ENCODE measurements around the gene MAP3K14. TPM values are rescaled to one million over a fixed set of nuclear protein-coding genes. Genes with fewer than 3 reads are reported as not detected.

Gene MAP3K14
- total RNA-seq, 1 experiment from 2014 or later = 1.6 TPM

- peaks cover 27% of the 10 kb centered on the region for H3K27me3 ChIP-seq (ENCODE audit: control insufficient read depth, insufficient read depth, low read length)
- no peaks in the 10 kb centered on the region for H3K36me3 ChIP-seq (replicated peaks; ENCODE audit: control insufficient read depth, insufficient read depth, low read length)
- no peak for DNase-seq
- peak overlapping the region; percentile 12 for H3K4me3 ChIP-seq (ENCODE audit: insufficient read depth, low read depth, low read length)
These were observed 74.8 kb downstream of the MAP3K14 start for GRCh38 chr17:45242029-45242414.

- H3K27me3 ChIP-seq (ENCODE audit: control insufficient read depth, insufficient read depth, low read length) = peaks cover 27% of the 10 kb centered on the region
- no peaks in the 10 kb centered on the region for H3K36me3 ChIP-seq (replicated peaks; ENCODE audit: control insufficient read depth, insufficient read depth, low read length)
- H3K4me3 ChIP-seq (ENCODE audit: insufficient read depth, low read depth, low read length) = peak overlapping the region; percentile 55
- peak; percentile 97 for DNase-seq
These were observed 75.3 kb downstream of the MAP3K14 start for GRCh38 chr17:45241328-45242028.

GRCh38 chr17:45240905-45241327 is 75.9 kb downstream of the MAP3K14 start:
- peak overlapping the region; percentile 55 for H3K4me3 ChIP-seq (ENCODE audit: insufficient read depth, low read depth, low read length)
- no peaks in the 10 kb centered on the region for H3K36me3 ChIP-seq (replicated peaks; ENCODE audit: control insufficient read depth, insufficient read depth, low read length)
- H3K27me3 ChIP-seq (ENCODE audit: control insufficient read depth, insufficient read depth, low read length) = peaks cover 27% of the 10 kb centered on the region
- DNase-seq = peak; percentile 82

- Histone ChIP-seq H3K27me3 (ENCODE audit: control insufficient read depth, insufficient read depth, low read length) (peaks cover 27% of the 10 kb centered on the region), H3K36me3 (replicated peaks; ENCODE audit: control insufficient read depth, insufficient read depth, low read length) (no peaks in the 10 kb centered on the region), H3K4me3 (ENCODE audit: insufficient read depth, low read depth, low read length) (no peak overlapping the region)
- DNase-seq = no peak
These were observed 78.6 kb downstream of the MAP3K14 start for GRCh38 chr17:45238155-45238774.

GRCh38 chr17:45237686-45238085 is 79.1 kb downstream of the MAP3K14 start:
- Histone ChIP-seq H3K36me3 (replicated peaks; ENCODE audit: control insufficient read depth, insufficient read depth, low read length) (no peaks in the 10 kb centered on the region), H3K27me3 (ENCODE audit: control insufficient read depth, insufficient read depth, low read length) (peaks cover 27% of the 10 kb centered on the region), H3K4me3 (ENCODE audit: insufficient read depth, low read depth, low read length) (no peak overlapping the region)
- DNase-seq = no peak

GRCh38 chr17:45236282-45236606 is 80.6 kb downstream of the MAP3K14 start:
- Histone ChIP-seq H3K4me3 (ENCODE audit: insufficient read depth, low read depth, low read length) (no peak overlapping the region), H3K36me3 (replicated peaks; ENCODE audit: control insufficient read depth, insufficient read depth, low read length) (no peaks in the 10 kb centered on the region), H3K27me3 (ENCODE audit: control insufficient read depth, insufficient read depth, low read length) (peaks cover 18% of the 10 kb centered on the region)
- DNase-seq = no peak

- peaks cover 12% of the 10 kb centered on the region for H3K27me3 ChIP-seq (ENCODE audit: control insufficient read depth, insufficient read depth, low read length)
- H3K4me3 ChIP-seq (ENCODE audit: insufficient read depth, low read depth, low read length) = no peak overlapping the region
- DNase-seq = peak; percentile 93
- no peaks in the 10 kb centered on the region for H3K36me3 ChIP-seq (replicated peaks; ENCODE audit: control insufficient read depth, insufficient read depth, low read length)
These were observed 81.2 kb downstream of the MAP3K14 start for GRCh38 chr17:45235416-45236281.

GRCh38 chr17:45234641-45235415 is 82.0 kb downstream of the MAP3K14 start:
- no peak overlapping the region for H3K4me3 ChIP-seq (ENCODE audit: insufficient read depth, low read depth, low read length)
- peak; percentile 94 for DNase-seq
- no peaks in the 10 kb centered on the region for H3K36me3 ChIP-seq (replicated peaks; ENCODE audit: control insufficient read depth, insufficient read depth, low read length)
- peaks cover 5% of the 10 kb centered on the region; the same call in 1 of the 2 replicates for H3K27me3 ChIP-seq (ENCODE audit: control insufficient read depth, insufficient read depth, low read length)

- no peak overlapping the region for H3K4me3 ChIP-seq (ENCODE audit: insufficient read depth, low read depth, low read length)
- no peaks in the 10 kb centered on the region for H3K36me3 ChIP-seq (replicated peaks; ENCODE audit: control insufficient read depth, insufficient read depth, low read length)
- H3K27me3 ChIP-seq (ENCODE audit: control insufficient read depth, insufficient read depth, low read length) = peaks cover 1% of the 10 kb centered on the region
- DNase-seq = no peak
These were observed 83.3 kb downstream of the MAP3K14 start for GRCh38 chr17:45233423-45233924.

GRCh38 chr17:45232514-45233422 is 84.1 kb downstream of the MAP3K14 start:
- no peaks in the 10 kb centered on the region for H3K36me3 ChIP-seq (replicated peaks; ENCODE audit: control insufficient read depth, insufficient read depth, low read length)
- H3K4me3 ChIP-seq (ENCODE audit: insufficient read depth, low read depth, low read length) = no peak overlapping the region
- DNase-seq = no peak
- no peaks in the 10 kb centered on the region; the same call in none of the 2 replicates for H3K27me3 ChIP-seq (ENCODE audit: control insufficient read depth, insufficient read depth, low read length)

GRCh38 chr17:45231481-45232116 is 85.2 kb downstream of the MAP3K14 start:
- Histone ChIP-seq H3K4me3 (ENCODE audit: insufficient read depth, low read depth, low read length) (no peak overlapping the region), H3K36me3 (replicated peaks; ENCODE audit: control insufficient read depth, insufficient read depth, low read length) (no peaks in the 10 kb centered on the region), H3K27me3 (ENCODE audit: control insufficient read depth, insufficient read depth, low read length) (no peaks in the 10 kb centered on the region; the same call in 1 of the 2 replicates)
- DNase-seq = peak; percentile 95

GRCh38 chr17:45230787-45231480 is 85.9 kb downstream of the MAP3K14 start:
- Histone ChIP-seq H3K27me3 (ENCODE audit: control insufficient read depth, insufficient read depth, low read length) (no peaks in the 10 kb centered on the region; the same call in 1 of the 2 replicates), H3K4me3 (ENCODE audit: insufficient read depth, low read depth, low read length) (no peak overlapping the region), H3K36me3 (replicated peaks; ENCODE audit: control insufficient read depth, insufficient read depth, low read length) (no peaks in the 10 kb centered on the region)
- peak; percentile 69 for DNase-seq

All from H7 (cell line).